ENCODE measurements around the gene PDCD2L.
"Not testable (repeated sequence)": the region's sequence is repeated elsewhere in the genome, so short reads cannot be mapped to it uniquely, and the experiment has no call there.

PDCD2L gene

DNA sequence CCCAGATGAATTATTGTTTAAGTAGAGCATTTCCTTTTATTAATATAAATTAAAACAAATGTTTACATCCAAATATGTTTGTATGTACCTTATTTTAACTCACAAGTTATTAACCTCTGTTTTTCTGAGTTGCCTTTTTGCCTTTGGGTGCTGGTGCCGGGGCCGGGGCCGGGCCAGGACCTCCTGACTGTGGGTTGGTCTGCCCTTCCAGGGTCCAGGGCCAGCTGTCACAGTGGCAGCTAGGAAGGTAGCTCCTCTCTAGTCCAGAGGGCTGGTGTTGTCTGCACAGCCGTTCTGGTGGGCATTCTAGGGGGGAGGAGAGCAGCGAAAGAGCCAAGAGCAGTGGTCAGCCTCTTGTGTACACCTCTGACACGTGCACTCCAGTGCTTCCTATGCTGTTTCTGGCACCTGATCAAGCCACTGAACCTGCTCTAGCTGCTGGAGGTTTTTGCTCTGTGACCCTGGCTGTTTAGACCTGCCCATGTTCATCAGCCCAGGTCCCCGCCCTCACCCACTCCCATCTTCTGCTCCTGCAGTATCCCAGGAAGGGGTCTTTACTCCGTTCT is 22.0 kb downstream of the PDCD2L start:
- DNase-seq: no peak

DNA sequence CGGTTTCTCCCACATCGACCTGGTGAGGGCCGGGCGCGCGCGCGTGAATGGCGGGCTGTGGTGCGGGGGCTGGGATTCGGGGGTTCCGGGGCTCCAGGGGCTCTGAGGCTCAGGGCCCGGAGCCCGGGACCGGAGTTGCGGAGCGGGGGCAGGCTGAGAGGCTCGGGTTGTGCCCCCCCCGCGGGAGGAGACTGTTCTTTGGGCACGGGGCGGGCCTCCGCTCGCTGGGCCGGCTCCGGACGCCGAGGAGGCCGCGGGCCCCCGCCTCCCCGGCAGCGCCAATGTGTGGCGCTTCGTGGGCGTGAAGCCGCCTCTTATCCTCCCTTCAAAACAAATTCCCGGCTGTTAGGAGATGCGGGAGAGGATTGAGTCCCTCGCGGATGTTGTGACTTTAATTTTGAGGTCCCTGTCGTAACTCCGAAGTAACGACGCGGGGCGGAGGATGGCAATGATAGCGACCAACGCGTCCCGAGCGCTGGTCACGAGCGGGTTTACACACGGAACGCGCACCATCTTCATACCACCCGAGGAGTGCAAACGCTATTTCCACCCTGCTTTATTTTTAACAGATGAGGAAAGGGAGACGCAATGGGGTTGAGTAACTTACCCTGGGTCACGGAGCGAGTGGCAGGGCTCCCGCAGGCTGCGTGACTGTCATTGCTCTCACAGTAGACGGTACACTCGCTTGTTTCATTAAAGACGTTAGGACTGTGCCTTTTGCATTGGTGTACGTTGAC is 24.5 kb downstream of the PDCD2L start:
- no peak for DNase-seq

DNA sequence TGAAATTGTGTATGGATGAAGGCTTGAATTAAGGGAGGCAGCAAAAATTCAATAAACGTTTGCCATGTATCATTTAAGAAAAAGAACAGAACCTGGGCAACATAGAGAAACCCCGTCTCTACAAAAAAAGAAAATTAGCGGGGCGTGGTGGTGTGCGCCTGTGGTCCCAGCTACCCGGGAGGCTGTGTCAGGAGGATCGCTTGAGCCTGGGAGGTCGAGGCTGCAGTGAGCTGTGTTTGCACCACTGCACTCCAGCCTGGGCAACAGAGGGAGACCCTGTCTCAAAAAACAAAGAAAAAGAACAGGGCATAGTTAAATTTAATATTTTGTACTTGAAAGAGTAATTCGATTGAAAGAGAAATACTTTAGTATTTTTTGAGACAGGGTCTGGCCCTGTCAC is 25.4 kb downstream of the PDCD2L start:
- no peak for DNase-seq

DNA sequence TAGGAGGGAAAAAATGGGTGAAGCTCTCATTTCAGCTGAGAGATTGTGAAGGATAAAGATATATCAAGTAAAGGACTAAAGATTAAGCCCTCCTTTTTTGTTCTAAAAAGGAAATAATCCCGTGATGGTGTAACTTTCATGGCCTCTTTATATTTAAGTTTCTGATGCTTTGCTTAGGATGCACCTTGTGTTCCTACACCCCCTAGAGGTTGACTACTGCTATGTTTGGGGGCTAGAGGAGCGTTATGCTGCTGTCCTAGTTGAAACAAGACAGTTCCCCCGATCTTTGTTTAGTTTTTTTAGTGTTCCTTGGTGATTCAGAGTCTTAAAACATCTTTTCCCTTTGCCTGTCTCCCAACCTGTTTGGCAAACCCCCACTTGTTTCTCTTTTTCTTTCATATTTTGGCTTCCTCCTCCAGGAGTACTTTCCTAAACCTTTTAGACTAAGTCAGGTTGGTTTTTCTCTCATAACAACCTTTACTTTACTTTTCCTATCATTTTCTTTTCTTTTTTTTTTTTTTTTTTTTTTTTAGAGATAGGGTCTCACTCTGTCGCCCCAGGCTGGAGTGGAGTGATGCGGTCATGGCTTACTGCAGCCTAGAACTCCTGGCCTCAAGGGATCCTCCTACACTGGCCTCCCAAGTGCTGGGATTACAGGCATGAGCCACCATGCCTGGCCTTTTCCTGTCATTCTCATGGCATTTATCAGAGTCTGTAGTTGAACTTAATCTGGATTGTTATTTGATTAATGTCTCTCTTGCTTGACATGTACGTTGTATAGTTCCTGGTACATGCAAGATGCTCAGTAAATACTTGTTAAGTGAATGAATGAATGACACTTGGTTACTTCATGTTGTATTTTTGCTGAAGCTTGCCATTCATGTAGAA is 26.8 kb downstream of the PDCD2L start:
- DNase-seq: peak; percentile 78

DNA sequence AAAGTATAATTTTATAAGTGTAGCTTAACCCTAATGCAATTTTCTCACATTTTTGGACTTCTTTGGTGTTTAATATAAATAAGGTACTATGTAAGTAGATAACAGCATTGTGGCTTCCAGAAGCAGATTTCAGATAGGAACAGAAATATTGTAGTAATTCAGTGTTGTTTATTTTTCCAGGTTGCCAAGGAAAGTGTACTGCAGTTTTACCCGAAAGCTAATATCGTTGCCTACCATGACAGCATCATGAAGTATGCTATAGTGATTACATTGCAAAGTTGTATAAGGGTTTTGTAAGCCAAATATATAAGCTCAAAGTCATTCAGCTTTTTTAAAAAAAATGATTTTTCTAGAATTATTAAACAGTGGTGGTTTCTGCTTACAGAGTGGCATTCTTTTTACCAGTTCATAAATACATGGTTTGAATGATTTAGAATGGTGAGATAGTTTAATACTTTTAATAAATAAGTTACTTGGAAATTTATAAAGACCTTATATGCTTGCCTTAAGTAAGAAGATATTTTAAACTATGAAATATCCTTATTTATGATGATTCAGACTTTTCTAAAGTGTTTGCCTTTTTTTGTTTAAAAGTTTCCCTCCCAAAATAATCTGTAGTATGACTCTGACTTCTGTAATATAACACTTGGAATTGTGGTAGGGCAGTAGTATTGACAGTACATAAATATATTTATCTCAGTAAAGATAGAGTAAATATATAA is 27.6 kb downstream of the PDCD2L start:
- DNase-seq: no peak

DNA sequence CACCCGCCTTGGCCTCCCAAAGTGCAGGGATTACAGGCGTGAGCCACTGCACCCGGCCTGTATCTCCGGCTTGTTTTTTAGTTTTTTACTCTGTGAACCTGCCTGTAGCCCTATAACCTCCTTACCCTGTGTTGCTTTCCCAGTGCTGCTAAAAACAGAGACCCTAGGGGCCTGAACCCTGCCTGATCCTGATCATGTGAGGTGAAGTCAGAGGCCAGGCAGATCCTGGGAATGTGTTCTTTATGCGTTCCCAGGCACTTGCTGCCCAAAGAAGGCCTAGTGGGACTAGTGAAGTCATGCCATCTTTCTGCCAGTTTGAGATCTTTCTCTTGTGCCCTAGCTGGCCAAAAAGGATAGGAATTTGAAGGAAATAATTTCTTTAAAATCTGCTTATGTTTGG is 28.6 kb downstream of the PDCD2L start:
- no peak for DNase-seq

DNA sequence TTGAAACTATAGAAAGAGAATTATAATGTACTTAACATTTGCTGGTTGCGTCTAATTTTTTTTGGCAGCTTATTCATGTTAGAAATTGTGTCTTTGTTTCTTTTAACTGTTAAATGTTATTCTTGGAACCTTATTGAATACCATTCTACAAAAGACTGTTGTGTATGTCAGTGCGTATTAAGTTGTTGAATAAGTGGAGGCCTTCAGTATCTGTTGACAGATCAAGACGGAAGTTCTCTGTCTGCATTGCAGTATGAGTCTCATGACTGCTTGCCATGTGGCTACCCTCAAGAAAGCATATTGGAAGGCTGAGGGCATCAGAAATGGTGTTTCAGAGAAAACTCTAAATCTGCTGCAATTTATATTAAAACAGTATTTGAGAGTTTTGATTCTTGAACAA is 32.5 kb downstream of the PDCD2L start:
- DNase-seq: no peak

DNA sequence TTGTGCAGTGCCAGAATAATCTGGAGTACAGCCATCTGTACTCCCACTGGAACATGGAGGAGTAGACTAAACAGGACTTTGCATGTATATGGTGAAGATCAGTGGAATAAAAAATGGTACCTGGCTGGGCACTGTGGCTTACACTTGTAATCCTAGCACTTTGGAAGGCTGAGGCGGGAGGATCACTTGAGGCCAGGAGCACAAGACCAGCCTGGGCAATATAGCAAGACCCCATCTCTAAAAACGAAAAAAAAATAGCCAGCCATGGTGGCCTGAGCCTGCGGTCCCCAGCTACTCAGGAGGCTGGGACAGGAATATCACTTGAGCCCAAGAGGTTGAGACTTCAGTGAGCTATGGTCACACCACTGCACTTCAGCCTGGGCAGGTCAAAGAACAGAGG is 44.0 kb downstream of the PDCD2L start:
- DNase-seq: no peak

DNA sequence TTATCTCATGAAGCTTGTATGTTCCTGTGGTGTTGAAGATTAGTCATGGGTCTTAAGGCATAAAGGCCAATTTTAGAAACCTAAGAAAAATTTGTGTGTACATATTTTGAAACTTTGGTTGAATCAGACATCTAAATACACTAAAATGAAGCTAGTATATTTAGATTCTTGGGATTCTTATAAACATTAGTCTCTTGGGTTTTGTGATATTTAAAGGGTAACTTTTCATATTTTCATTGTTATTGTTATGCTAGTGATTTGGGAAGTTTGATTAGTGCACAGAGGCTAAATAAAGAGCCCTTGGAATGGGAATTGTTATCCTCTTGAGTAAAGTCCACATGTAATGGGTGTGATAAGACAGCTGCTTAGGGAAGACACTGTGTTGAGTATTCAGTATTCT is 48.5 kb downstream of the PDCD2L start:
- DNase-seq: no peak

DNA sequence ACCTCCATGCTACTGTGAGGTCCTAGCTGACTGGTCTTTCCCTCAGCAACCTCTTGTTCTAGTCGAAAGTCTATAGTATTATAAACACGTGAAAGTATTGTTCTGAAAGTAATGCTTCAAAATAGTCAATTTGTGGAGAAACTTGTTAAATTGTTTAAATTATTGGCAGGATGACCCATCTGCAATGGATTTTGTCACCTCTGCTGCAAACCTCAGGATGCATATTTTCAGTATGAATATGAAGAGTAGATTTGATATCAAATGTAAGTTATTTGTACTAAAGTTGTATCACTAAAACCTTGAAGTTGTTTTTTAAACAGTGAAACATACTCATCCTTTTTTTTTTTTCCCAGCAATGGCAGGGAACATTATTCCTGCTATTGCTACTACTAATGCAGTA is 49.9 kb downstream of the PDCD2L start:
- DNase-seq: no peak

DNA sequence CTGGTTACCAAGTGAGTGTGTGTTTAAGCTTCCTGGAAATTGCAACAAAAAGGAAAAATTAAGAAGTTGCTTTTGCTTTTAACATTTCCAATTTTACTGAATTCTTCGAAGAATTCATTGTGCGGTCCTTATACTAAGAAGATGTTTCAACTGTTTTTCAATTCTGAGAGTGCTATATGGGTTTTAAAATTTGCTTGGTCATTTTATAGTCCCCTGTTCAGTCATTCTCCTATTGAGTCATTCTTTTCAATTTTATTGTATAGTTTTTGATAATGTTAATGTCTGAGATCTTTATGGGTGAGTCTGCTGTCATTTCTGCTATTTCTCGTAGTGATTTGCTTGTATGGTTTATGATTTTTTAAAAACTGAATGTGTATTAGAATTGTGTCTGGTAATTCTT is 50.5 kb downstream of the PDCD2L start:
- DNase-seq: no peak

DNA sequence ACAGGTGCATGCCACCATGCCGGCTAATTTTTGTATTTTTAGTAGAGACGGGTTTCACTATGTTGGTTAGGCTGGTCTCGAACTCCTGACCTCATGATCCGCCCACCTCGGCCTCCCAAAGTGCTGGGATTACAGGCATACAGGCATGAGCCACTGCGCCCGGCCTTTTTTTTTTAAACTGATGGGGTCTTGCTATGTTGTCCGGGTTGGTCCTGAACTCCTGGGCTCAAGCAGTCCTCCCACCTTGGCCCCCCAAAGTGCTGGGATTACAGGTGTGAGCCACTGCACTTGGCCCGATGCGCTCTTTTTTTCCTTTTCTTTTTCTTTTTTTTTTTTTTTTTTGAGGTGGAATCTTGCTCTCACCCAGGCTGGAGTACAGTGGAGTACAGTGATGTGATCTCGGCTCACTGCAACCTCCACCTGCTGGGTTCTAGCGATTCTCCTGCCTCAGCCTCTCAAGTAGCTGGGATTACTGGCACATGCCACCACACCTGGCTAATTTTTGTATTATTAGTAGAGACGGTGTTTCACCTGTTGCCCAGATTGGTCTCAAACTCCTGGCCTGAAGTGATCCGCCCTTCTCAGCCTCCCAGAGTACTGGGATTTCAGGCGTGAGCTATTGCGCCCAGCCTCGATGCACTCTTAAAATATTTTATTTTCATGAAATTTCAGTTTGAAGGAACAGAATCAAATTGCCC is 51.7 kb downstream of the PDCD2L start:
- not testable (repeated sequence) for DNase-seq

DNA sequence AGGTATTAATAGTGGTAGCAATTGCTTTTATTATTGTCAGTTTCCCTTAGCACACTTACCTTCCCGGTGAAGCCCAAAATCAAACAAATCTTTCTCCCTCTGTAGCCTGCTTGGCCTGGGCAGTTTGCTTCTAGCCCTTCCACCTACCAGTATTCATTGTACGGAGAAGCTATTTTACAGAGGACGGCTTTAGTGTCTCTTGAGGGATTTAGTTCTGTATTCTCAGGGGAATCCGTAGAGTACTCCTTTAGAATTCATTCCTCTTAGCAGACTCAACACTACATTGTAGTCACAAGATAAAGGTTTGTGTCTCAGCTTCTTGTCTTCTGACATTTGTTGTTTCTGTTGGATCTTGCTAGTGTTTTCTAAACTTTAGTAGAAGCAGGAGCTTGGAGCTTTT is 53.2 kb downstream of the PDCD2L start:
- no peak for DNase-seq

DNA sequence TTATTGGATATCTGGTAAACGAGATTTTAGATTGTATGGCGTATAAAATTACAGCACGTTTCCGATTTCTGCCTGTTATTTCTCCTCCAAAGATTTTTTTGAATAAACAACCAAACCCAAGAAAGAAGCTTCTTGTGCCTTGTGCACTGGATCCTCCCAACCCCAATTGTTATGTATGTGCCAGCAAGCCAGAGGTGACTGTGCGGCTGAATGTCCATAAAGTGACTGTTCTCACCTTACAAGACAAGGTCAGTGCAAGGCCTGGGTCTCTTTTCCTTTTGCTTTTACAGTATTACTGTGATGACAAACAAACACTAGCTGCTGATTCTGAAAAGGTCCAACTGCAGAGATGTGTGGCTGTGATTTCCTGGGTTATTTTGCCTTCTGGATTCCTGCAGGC is 54.5 kb downstream of the PDCD2L start:
- no peak for DNase-seq

DNA sequence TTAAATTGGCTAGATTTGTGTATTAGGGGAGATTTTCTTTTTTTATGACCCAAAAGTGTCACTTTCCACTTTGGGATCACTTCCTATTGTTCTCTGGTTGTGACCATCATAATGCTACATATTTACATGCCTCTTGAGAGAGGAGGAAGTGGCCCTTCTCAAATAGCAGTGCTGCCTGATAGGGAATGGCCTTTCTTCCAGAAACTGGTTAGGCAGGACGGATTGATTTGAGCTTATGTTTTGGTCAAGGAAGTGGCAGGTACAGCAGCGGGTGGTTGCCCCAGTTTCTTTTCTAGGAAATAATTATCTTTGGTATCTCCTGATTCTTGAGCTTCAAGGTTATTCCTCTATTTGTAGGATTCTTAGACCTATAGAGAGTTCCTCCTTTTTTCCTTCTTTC is 55.4 kb downstream of the PDCD2L start:
- no peak for DNase-seq

DNA sequence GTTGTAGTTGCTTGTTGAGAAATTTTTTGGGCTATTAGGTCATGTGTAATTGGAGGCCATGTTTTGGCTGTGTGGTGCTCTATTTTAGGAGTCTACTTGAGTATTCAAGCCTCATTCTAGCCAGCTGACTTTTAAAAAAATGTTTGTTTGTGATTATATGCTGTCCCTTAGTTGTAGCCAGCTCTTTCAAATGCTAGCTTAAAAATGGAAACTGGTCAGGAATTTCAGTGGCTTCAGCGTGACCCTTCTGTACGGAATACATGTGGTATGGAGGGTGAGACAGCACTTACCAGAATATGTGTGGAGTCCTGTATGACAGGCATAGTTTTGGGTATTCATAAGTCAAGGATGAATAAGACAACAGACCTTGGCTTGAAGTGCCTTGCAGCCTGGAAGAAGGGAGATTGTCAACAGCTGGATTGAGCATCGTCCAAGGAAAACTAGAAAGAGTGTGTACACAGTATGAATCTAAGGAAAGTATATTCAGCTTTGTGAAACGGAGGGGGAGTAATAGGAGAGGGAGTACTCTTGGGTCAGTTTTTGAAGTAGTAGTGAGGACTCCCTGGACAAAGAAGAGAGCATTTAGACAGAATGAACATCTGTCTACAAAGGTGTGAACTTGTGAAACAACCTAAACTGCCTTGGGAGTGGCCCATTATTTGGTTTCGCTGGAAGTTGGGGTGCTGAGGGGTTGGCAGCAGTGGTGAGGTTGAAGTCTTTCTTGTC is 57.3 kb downstream of the PDCD2L start:
- DNase-seq: no peak

DNA sequence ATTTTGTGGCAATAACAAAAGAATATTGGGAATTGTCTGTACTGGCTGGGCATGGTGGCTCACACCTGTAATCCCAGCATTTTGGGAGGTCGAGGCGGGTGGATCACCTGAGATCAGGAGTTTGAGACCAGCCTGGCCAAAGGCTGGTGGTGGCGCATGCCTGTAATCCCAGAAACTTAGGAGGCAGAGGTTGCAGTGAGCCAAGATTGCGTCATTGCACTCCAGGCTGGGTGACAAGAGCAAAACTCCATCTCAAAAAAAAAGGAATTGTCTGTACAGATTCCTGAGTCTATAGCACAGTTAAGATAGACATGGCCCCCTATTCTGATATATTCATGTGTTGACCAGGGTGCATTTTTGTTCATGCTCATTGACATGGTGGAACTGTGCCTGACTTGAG is 60.6 kb downstream of the PDCD2L start:
- DNase-seq: not testable (repeated sequence)

DNA sequence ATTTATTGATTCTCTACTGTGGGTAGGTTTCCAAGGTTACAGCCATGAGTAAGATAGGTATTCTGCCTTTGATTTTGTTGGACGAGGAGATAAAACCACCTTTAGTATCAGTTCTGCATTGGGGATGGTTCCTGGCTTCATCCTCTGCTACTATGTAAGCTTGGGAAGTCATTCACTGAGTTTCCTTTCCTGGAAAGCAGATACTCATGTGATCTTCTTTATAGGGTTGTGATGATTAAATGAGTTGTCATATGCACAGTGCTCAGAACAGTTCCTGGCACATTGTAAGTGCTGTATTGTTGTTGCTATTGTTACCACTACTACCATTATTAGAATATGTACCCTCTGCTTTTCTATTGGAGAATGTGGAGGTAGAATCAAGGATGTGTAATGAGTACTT is 64.2 kb downstream of the PDCD2L start:
- DNase-seq: no peak

DNA sequence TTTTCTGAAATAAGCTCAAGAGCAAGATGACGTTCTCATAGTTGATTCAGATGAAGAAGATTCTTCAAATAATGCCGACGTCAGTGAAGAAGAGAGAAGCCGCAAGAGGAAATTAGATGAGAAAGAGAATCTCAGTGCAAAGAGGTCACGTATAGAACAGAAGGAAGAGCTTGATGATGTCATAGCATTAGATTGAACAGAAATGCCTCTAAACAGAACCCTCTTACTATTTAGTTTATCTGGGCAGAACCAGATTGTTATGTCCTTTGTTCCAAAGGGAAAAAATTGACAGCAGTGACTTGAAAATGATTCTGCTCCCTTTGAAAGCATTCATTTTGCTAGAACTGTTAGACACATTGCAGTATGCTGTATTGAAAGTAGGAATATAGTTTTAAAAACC is 64.8 kb downstream of the PDCD2L start:
- not testable (repeated sequence) for DNase-seq

DNA sequence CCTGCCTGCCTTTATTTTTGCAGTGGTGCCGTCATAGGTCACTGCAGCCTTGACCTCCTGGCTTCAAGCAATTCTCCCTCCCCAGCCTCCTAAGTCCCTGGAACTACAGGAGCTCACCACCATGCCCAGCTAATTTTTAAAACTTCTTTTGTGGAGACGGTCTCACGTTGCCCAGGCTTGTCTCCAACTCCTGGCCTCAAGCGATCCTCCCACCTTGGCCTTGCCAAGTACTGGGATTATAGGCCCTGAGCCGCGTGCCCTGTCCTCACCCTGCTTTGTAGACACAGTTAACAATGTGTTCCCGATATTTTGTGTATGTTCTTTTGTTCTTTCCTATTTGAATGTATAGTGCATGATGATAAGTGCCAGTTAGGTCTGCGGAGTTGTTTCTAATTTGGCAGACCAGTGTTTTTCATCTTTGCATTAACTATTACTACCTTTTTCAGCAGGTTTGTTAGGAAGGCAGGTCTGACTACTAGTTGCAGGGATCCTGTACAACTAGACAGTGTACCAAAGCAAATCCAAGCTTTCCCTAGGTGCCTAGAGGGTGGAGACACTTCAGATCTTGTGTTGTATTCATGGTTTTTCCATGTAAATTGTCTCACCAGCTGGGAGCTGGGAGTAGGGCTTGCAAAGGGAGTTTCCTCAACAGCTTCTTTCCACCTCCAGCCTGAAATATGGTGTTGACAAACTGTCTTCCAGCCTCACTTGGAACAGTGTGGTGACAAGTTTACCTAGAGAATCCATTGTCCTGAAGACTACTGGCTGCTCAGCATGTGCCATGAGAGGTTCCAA is 67.9 kb downstream of the PDCD2L start:
- no peak for DNase-seq
